Measurements from ENCODE around the gene GJA8. TPM values are rescaled to one million over a fixed set of nuclear protein-coding genes. Genes with fewer than 3 reads are reported as not detected.
"Not testable (repeated sequence)": the region's sequence is repeated elsewhere in the genome, so short reads cannot be mapped to it uniquely, and the experiment has no call there.

The GJA8 gene
- total RNA-seq, 2 experiments from 2014 or later: not detected

DNA sequence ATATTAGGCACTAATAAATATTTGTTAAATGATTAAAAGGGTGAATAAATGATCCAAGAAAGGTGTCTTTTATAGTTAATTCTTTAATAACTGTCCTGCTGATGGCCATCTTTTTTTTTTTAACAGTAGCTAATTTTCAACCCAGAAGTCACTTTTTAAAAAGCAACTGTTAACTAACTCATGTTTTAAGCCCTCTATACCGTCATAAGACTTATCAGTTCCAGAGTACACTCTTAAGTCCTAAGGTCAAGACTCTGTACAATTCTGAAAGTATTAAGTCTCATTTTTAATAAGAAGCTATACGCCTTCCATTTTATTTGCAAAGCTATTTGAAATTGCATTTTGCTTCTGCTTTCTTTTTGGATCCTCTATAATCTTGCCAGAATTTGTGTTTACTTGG, 28.5 kb downstream of the GJA8 start:
- POLR2A ChIA-PET: interaction anchor here (0.7 kb wide), 1 partner anchor 414 kb away, joined by 4 read pairs; no protein-coding TSS in a partner anchor
- H2AFZ ChIP-seq (ENCODE audit: low read length); H3K79me2 ChIP-seq (ENCODE audit: insufficient read depth, low read depth, low read length); CTCF ChIA-PET (ENCODE audit: unreplicated experiment); H3K27ac ChIP-seq (ENCODE audit: low read depth, low read length, poor library complexity, severe bottlenecking); H3K9me3 ChIP-seq (ENCODE audit: low read length); intact Hi-C loops (cut with micrococcal nuclease; ENCODE audit: unreplicated experiment); DNase-seq (ENCODE audit: low spot score); BruUV-seq (replicated peaks); H3K4me2 ChIP-seq (ENCODE audit: low read length); H3K4me1 ChIP-seq (ENCODE audit: insufficient read depth, low read length, poor library complexity, severe bottlenecking); H3K36me3 ChIP-seq (ENCODE audit: insufficient read depth, low read length); H4K20me1 ChIP-seq (ENCODE audit: insufficient read depth, low read length); H3K9me2 ChIP-seq (ENCODE audit: insufficient read depth, low read length); H3K4me3 ChIP-seq (ENCODE audit: low read depth, low read length, poor library complexity, severe bottlenecking): not testable (repeated sequence)

DNA sequence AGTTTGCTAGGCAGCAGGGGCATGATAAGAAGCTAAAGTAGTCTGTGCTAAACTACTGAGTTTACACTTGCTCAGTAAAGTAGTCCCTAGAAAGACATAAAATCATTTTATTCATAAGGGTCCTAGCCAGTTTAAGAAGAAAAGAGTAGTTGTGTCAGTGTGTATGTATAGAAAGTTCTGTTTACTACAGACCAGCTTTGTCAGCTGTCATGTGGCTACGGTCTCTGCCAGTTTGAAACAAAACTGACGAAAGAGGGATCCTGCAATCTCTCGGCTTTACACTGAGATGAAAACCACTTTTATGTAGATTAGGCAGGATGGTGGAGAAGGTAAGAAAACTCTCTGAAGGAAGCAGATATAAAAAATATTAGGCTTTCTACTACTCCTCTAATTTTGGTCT, 32.7 kb downstream of the GJA8 start:
- BruUV-seq (replicated peaks); DNase-seq (ENCODE audit: low spot score); H3K4me1 ChIP-seq (ENCODE audit: insufficient read depth, low read length, poor library complexity, severe bottlenecking); H4K20me1 ChIP-seq (ENCODE audit: insufficient read depth, low read length); POLR2A ChIA-PET; H3K9me2 ChIP-seq (ENCODE audit: insufficient read depth, low read length); H3K36me3 ChIP-seq (ENCODE audit: insufficient read depth, low read length); H3K9me3 ChIP-seq (ENCODE audit: low read length); intact Hi-C loops (cut with micrococcal nuclease; ENCODE audit: unreplicated experiment); H2AFZ ChIP-seq (ENCODE audit: low read length); H3K27ac ChIP-seq (ENCODE audit: low read depth, low read length, poor library complexity, severe bottlenecking); H3K4me2 ChIP-seq (ENCODE audit: low read length); H3K79me2 ChIP-seq (ENCODE audit: insufficient read depth, low read depth, low read length); H3K4me3 ChIP-seq (ENCODE audit: low read depth, low read length, poor library complexity, severe bottlenecking); CTCF ChIA-PET (ENCODE audit: unreplicated experiment): not testable (repeated sequence)

DNA sequence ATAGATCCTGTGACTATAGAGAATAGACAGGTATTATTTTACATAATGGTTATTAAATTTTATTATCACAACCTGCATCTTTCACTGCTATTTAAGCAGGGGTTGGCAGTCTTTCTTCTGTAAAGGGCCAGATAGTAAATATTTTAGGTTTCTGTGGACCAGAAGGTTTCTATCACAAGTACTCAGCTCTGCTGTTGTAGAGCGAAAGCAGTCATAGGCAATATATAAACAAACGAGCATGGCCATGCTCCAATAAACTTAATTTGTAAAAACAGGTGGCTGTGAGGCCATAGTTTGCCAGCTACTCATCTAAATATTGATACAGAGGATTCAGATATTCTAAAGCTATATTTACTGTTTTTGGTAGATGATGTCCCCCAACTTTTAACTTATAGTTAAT, 37.9 kb downstream of the GJA8 start:
- H3K79me2 ChIP-seq (ENCODE audit: insufficient read depth, low read depth, low read length); H3K9me2 ChIP-seq (ENCODE audit: insufficient read depth, low read length); DNase-seq (ENCODE audit: low spot score); H4K20me1 ChIP-seq (ENCODE audit: insufficient read depth, low read length); POLR2A ChIA-PET; intact Hi-C loops (cut with micrococcal nuclease; ENCODE audit: unreplicated experiment); H3K27ac ChIP-seq (ENCODE audit: low read depth, low read length, poor library complexity, severe bottlenecking); H3K9me3 ChIP-seq (ENCODE audit: low read length); H3K36me3 ChIP-seq (ENCODE audit: insufficient read depth, low read length); H3K4me3 ChIP-seq (ENCODE audit: low read depth, low read length, poor library complexity, severe bottlenecking); BruUV-seq (replicated peaks); H2AFZ ChIP-seq (ENCODE audit: low read length); H3K4me1 ChIP-seq (ENCODE audit: insufficient read depth, low read length, poor library complexity, severe bottlenecking); CTCF ChIA-PET (ENCODE audit: unreplicated experiment); H3K4me2 ChIP-seq (ENCODE audit: low read length): not testable (repeated sequence)

DNA sequence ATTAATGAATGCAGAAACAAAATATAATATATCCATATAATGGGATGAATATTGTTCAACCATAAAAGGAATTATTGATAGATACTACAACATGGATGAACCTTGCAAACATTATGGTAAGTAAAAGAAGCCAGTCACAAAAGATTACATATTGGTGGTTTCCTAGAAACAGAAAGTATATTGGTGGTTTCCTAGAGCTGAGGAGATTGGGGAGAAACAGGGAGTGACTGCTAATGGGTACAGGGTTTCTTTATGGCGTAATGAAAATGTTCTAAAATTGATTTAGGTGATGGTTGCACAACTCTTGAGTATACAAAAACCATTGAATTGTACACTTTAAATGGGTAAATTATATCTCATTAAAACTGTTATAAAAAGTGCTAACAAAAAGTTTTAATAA, 40.0 kb downstream of the GJA8 start:
- POLR2A ChIA-PET; H4K20me1 ChIP-seq (ENCODE audit: insufficient read depth, low read length); H3K79me2 ChIP-seq (ENCODE audit: insufficient read depth, low read depth, low read length); H3K36me3 ChIP-seq (ENCODE audit: insufficient read depth, low read length); H3K9me2 ChIP-seq (ENCODE audit: insufficient read depth, low read length); H3K4me3 ChIP-seq (ENCODE audit: low read depth, low read length, poor library complexity, severe bottlenecking); H3K9me3 ChIP-seq (ENCODE audit: low read length); H3K4me2 ChIP-seq (ENCODE audit: low read length); intact Hi-C loops (cut with micrococcal nuclease; ENCODE audit: unreplicated experiment); H3K4me1 ChIP-seq (ENCODE audit: insufficient read depth, low read length, poor library complexity, severe bottlenecking); H2AFZ ChIP-seq (ENCODE audit: low read length); BruUV-seq (replicated peaks); H3K27ac ChIP-seq (ENCODE audit: low read depth, low read length, poor library complexity, severe bottlenecking); CTCF ChIA-PET (ENCODE audit: unreplicated experiment); DNase-seq (ENCODE audit: low spot score): not testable (repeated sequence)

DNA sequence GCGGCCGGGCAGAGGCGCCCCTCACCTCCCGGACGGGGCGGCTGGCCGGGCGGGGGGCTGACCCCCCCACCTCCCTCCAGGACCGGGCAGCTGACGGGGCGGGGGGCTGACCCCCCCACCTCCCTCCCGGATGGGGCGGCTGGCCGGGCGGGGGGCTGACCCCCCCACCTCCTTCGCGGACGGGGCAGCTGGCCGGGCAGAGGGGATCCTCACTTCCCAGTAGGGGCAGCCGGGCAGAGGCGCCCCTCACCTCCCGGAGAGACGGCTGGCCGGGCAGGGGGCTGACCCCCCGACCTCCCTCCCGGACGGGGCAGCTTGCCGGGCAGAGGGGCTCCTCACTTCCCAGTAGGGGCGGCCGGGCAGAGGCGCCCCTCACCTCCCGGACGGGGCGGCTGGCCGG, 46.9 kb downstream of the GJA8 start:
- intact Hi-C loops (cut with micrococcal nuclease; ENCODE audit: unreplicated experiment); POLR2A ChIA-PET; H2AFZ ChIP-seq (ENCODE audit: low read length); H3K9me2 ChIP-seq (ENCODE audit: insufficient read depth, low read length); H3K4me1 ChIP-seq (ENCODE audit: insufficient read depth, low read length, poor library complexity, severe bottlenecking); H4K20me1 ChIP-seq (ENCODE audit: insufficient read depth, low read length); H3K4me2 ChIP-seq (ENCODE audit: low read length); DNase-seq (ENCODE audit: low spot score); H3K79me2 ChIP-seq (ENCODE audit: insufficient read depth, low read depth, low read length); CTCF ChIA-PET (ENCODE audit: unreplicated experiment); H3K4me3 ChIP-seq (ENCODE audit: low read depth, low read length, poor library complexity, severe bottlenecking); H3K36me3 ChIP-seq (ENCODE audit: insufficient read depth, low read length); BruUV-seq (replicated peaks); H3K27ac ChIP-seq (ENCODE audit: low read depth, low read length, poor library complexity, severe bottlenecking); H3K9me3 ChIP-seq (ENCODE audit: low read length): not testable (repeated sequence)

Other genes starting within 250 kb of the GJA8 start
- gene ACP6, start 232.3 kb upstream of the GJA8 start, total RNA-seq (2014; rRNA removed; shearing (Covaris generic)): 17.5 and 20.0 TPM in 2 replicates
- 37.8 and 38.6 TPM in 2 replicates for gene ACP6, start 232.3 kb upstream of the GJA8 start, total RNA-seq (2022)
- not detected in 2 replicates for gene GJA5, start 142.2 kb upstream of the GJA8 start, total RNA-seq (2014; rRNA removed; shearing (Covaris generic))
- not detected in 2 replicates for gene GJA5, start 142.2 kb upstream of the GJA8 start, total RNA-seq (2022)
- gene GPR89B, start 25.6 kb downstream of the GJA8 start, total RNA-seq (2014; rRNA removed; shearing (Covaris generic)): 15.8 and 16.6 TPM in 2 replicates
- 26.8 and 33.0 TPM in 2 replicates for gene GPR89B, start 25.6 kb downstream of the GJA8 start, total RNA-seq (2022)
- gene NBPF11, start 249.5 kb downstream of the GJA8 start, total RNA-seq (2014; rRNA removed; shearing (Covaris generic)): 11.7 and 13.2 TPM in 2 replicates
- 20.3 and 24.8 TPM in 2 replicates for gene NBPF11, start 249.5 kb downstream of the GJA8 start, total RNA-seq (2022)